ENCODE results near the gene WDR82.

The WDR82 gene

GRCh38 chr3:52278510-52279069 is at the start of gene WDR82:
WDR82 (minus strand) TSS chr3:52278649; CDS start chr3:52278361, 288 bp downstream.
- Histone ChIP-seq H3K27me3 (ENCODE audit: control insufficient read depth, insufficient read depth, low read length) (no peaks in the 10 kb centered on the region), H3K36me3 (ENCODE audit: control insufficient read depth, insufficient read depth, low read length) (no peaks in the 10 kb centered on the region), H3K9me3 (ENCODE audit: control insufficient read depth, low read length) (no peaks in the 10 kb centered on the region), H3K4me1 (ENCODE audit: control insufficient read depth, insufficient read depth, low read length) (peaks cover 18% of the 10 kb centered on the region), H3K9ac (ENCODE audit: low read length) (peak within 1 kb of the TSS; percentile 91), H3K4me3 (ENCODE audit: low read length) (peak within 1 kb of the TSS; percentile 57)

- Histone ChIP-seq H3K9me3 (ENCODE audit: control insufficient read depth, low read length) (no peaks in the 10 kb centered on the region), H3K36me3 (ENCODE audit: control insufficient read depth, insufficient read depth, low read length) (no peaks in the 10 kb centered on the region), H3K27me3 (ENCODE audit: control insufficient read depth, insufficient read depth, low read length) (no peaks in the 10 kb centered on the region), H3K9ac (ENCODE audit: low read length) (no peak overlapping the region), H3K4me1 (ENCODE audit: control insufficient read depth, insufficient read depth, low read length) (no peaks in the 10 kb centered on the region), H3K4me3 (ENCODE audit: low read length) (no peak overlapping the region)
Measured at GRCh38 chr3:52327486-52328290, 49.2 kb upstream of the WDR82 start.

- H3K36me3 ChIP-seq (ENCODE audit: control insufficient read depth, insufficient read depth, low read length) = no peaks in the 10 kb centered on the region
- no peaks in the 10 kb centered on the region for H3K9me3 ChIP-seq (ENCODE audit: control insufficient read depth, low read length)
- no peak overlapping the region for H3K9ac ChIP-seq (ENCODE audit: low read length)
Measured at GRCh38 chr3:52326976-52327375, 48.5 kb upstream of the WDR82 start.

DNA sequence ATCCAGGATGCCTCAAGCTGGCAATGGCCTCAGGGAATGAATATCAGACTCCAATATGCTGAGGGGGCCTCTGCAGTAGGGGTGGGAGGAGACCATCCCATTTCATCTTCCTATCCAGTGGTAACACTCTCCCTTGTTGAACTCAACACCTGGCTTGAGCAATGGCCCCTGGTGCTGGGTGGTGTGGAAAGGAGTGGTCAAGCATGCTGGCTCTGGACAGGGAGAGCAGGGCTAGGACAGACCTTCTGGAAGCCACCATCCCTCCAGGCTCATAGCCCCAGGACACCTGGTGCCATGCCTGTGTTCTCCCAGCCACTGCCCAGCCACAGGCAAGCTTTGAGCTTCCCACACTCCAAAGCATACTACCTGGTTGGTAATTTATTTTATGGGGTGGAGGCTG is 47.2 kb upstream of the WDR82 start:
- Histone ChIP-seq H3K9ac (ENCODE audit: low read length) (no peak overlapping the region), H3K4me1 (ENCODE audit: control insufficient read depth, insufficient read depth, low read length) (no peaks in the 10 kb centered on the region), H3K27me3 (ENCODE audit: control insufficient read depth, insufficient read depth, low read length) (no peaks in the 10 kb centered on the region), H3K4me3 (ENCODE audit: low read length) (no peak overlapping the region), H3K36me3 (ENCODE audit: control insufficient read depth, insufficient read depth, low read length) (no peaks in the 10 kb centered on the region), H3K9me3 (ENCODE audit: control insufficient read depth, low read length) (no peaks in the 10 kb centered on the region)

More at GRCh38 chr3:52326976-52327375, 48.5 kb upstream of the WDR82 start:
- Histone ChIP-seq H3K27me3 (ENCODE audit: control insufficient read depth, insufficient read depth, low read length) (no peaks in the 10 kb centered on the region), H3K4me1 (ENCODE audit: control insufficient read depth, insufficient read depth, low read length) (no peaks in the 10 kb centered on the region), H3K4me3 (ENCODE audit: low read length) (no peak overlapping the region)

- H3K4me3 ChIP-seq (ENCODE audit: low read length) = no peak overlapping the region
- H3K9ac ChIP-seq (ENCODE audit: low read length) = no peak overlapping the region
- no peaks in the 10 kb centered on the region for H3K4me1 ChIP-seq (ENCODE audit: control insufficient read depth, insufficient read depth, low read length)
- H3K36me3 ChIP-seq (ENCODE audit: control insufficient read depth, insufficient read depth, low read length) = no peaks in the 10 kb centered on the region
- H3K9me3 ChIP-seq (ENCODE audit: control insufficient read depth, low read length) = no peaks in the 10 kb centered on the region
- no peaks in the 10 kb centered on the region for H3K27me3 ChIP-seq (ENCODE audit: control insufficient read depth, insufficient read depth, low read length)
Measured at GRCh38 chr3:52324676-52325075, 46.2 kb upstream of the WDR82 start.

DNA sequence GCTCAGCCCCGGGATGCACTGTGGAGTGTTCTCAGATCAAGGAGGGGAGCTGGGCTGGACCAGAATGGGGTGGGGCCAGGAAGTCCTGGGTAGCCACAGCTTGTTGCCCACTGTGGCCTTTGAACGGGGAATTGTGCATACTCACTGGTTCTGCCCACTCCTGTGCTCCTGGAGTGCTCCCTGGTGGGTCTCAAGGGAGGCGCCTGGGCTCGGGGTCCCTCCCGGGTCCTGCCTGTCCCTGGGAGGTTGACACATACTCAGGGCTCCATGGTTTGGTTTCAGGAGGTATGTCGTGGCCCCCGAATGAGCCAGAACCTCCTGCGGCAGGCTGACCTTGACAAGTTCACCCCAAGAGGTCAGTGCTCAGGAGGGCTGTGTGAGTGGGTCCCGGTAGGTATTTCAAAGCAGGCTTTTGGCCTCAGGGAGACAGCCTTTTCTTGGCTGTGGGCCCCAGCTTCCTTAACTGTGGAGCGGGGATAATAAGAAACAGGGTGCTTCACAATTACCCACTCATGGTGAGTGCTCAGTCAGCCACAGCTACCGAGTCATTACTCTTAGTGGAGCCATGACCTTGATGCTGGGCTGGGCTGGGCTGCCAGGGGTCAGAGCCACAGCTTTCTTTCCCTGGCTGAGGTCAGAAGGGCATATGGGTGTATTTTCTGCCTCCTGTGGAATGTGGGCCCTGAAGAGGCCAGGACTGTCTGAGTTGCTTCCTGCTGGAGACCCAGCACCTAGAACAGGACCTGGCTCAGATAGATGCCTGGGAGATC is 45.3 kb upstream of the WDR82 start:
- Histone ChIP-seq H3K9ac (ENCODE audit: low read length) (no peak overlapping the region), H3K4me1 (ENCODE audit: control insufficient read depth, insufficient read depth, low read length) (peaks cover 2% of the 10 kb centered on the region), H3K27me3 (ENCODE audit: control insufficient read depth, insufficient read depth, low read length) (no peaks in the 10 kb centered on the region)

DNA sequence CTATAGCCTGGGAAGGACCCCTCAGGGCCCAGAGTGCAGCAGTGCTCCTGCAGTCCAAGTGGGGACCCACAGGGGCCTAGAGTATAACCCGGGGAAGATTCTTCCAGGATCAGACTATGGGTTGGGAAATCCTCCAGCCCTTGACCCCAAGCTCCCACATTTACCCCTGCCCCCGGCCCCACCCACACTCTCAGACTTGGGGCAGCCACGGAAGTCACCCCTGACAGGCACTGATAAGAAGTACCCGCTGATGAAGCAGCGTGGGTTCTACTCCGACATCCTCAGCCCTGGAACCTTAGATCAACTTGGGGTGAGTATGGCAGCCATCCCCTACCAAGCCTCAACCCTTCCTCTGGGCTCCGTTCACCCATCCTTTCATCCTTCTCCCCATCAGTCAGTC is 44.0 kb upstream of the WDR82 start:
- H3K9ac ChIP-seq (ENCODE audit: low read length) = no peak overlapping the region
- H3K9me3 ChIP-seq (ENCODE audit: control insufficient read depth, low read length) = no peaks in the 10 kb centered on the region
- no peaks in the 10 kb centered on the region for H3K36me3 ChIP-seq (ENCODE audit: control insufficient read depth, insufficient read depth, low read length)
- H3K4me3 ChIP-seq (ENCODE audit: low read length) = no peak overlapping the region
- H3K27me3 ChIP-seq (ENCODE audit: control insufficient read depth, insufficient read depth, low read length) = no peaks in the 10 kb centered on the region
- peaks cover 13% of the 10 kb centered on the region for H3K4me1 ChIP-seq (ENCODE audit: control insufficient read depth, insufficient read depth, low read length)

More for the DNA sequence above, 45.3 kb upstream of the WDR82 start:
- Histone ChIP-seq H3K9me3 (ENCODE audit: control insufficient read depth, low read length) (no peaks in the 10 kb centered on the region), H3K4me3 (ENCODE audit: low read length) (no peak overlapping the region), H3K36me3 (ENCODE audit: control insufficient read depth, insufficient read depth, low read length) (no peaks in the 10 kb centered on the region)

DNA sequence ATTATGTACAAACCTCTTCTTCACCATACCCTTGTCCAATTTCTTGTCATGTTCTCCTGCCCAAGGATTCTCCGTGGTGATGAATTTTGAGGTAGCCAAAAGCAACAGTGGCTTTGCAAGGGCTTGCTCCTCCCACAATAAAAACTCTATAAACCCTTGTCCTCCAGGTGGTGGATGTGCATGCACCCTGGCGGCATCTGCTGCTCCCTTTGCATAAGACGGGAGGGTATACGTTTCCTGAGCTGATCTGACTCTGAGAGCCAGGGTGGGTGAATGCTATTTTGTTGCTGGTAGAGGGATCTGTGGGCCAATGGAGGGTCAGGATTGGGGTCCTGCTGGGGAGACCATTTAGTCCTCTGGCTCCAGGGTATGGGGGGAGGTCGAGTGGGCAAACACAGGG is 43.0 kb upstream of the WDR82 start:
- no peaks in the 10 kb centered on the region for H3K27me3 ChIP-seq (ENCODE audit: control insufficient read depth, insufficient read depth, low read length)
- H3K4me3 ChIP-seq (ENCODE audit: low read length) = no peak overlapping the region

GRCh38 chr3:52319921-52320595 is 41.6 kb upstream of the WDR82 start:
- peaks cover 17% of the 10 kb centered on the region for H3K4me1 ChIP-seq (ENCODE audit: control insufficient read depth, insufficient read depth, low read length)
- no peaks in the 10 kb centered on the region for H3K27me3 ChIP-seq (ENCODE audit: control insufficient read depth, insufficient read depth, low read length)
- no peaks in the 10 kb centered on the region for H3K9me3 ChIP-seq (ENCODE audit: control insufficient read depth, low read length)
- no peaks in the 10 kb centered on the region for H3K36me3 ChIP-seq (ENCODE audit: control insufficient read depth, insufficient read depth, low read length)
- no peak overlapping the region for H3K4me3 ChIP-seq (ENCODE audit: low read length)
- H3K9ac ChIP-seq (ENCODE audit: low read length) = no peak overlapping the region

More for the DNA sequence above, 43.0 kb upstream of the WDR82 start:
- no peaks in the 10 kb centered on the region for H3K9me3 ChIP-seq (ENCODE audit: control insufficient read depth, low read length)
- no peaks in the 10 kb centered on the region for H3K36me3 ChIP-seq (ENCODE audit: control insufficient read depth, insufficient read depth, low read length)
- peaks cover 17% of the 10 kb centered on the region for H3K4me1 ChIP-seq (ENCODE audit: control insufficient read depth, insufficient read depth, low read length)
- no peak overlapping the region for H3K9ac ChIP-seq (ENCODE audit: low read length)

DNA sequence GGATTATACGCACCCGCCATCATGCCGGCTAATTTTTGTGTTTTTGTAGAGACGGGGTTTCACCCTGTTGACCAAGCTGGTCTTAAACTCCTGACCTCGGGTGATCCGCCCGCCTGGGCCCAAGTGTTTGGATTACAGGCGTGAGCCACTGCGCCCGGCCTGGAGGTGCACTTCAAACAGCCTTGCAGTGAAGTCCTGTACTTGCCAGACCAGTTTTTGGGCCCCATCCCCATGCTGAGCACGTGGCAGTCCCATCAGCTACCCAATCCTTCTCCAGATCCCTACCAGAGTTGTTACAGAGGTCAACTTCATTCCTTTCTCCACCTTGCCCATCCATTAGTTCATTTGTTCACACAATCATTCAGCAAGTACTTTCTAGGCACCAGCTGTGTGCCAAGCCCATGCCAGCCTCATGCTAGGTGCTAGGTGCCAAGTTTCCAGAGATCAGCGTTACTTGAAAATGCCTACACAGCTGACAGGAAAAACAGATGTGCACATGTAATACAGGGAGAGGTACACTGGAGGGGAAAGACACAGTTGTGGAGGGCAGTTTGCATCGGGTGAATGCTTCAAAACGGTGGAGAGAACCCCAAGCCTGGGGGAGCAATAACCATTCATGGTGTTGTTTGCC is 39.9 kb upstream of the WDR82 start:
- H3K4me3 ChIP-seq (ENCODE audit: low read length) = no peak overlapping the region
- H3K9me3 ChIP-seq (ENCODE audit: control insufficient read depth, low read length) = no peaks in the 10 kb centered on the region
- no peaks in the 10 kb centered on the region for H3K36me3 ChIP-seq (ENCODE audit: control insufficient read depth, insufficient read depth, low read length)
- no peak overlapping the region for H3K9ac ChIP-seq (ENCODE audit: low read length)
- no peaks in the 10 kb centered on the region for H3K27me3 ChIP-seq (ENCODE audit: control insufficient read depth, insufficient read depth, low read length)
- H3K4me1 ChIP-seq (ENCODE audit: control insufficient read depth, insufficient read depth, low read length) = peaks cover 27% of the 10 kb centered on the region

DNA sequence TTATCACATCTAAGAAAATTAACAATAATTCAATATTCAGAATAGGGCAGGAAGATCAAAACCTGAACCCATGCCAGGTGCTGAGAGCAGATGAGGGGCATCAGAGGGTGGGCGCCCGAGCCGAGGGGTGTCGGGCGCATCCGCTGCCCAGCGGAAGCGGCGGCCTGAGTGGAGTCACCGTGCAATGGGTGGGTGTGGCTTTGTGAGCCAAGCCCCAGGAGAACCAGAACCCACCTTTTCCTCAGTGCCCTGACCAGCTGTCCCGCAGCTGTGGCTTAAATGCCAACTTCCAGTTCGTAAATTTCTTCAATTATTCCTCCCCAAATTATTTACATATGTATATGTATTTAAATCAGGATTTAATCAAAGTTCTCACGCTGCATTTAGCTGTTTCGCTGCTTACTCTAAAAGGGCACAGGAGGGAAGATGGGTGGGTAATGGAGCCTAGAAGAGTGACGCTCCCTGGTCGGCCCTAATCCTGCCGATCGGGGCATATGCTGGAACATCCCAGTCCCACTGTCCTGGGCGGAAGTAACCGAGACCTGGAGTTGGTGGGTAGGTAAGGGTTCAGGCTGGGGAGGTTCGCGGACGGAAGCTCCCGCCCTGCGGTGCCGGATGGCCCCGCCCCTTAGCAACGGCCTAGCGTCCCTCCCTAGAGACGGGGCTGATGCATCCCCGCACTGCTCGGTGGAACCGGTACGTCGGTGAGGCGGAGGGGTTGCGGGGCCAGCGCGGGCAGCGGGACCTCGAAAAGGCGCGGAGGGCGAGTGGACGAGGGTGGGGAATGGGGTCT is 39.0 kb upstream of the WDR82 start:
- peaks cover 29% of the 10 kb centered on the region for H3K4me1 ChIP-seq (ENCODE audit: control insufficient read depth, insufficient read depth, low read length)
- no peaks in the 10 kb centered on the region for H3K9me3 ChIP-seq (ENCODE audit: control insufficient read depth, low read length)
- H3K27me3 ChIP-seq (ENCODE audit: control insufficient read depth, insufficient read depth, low read length) = no peaks in the 10 kb centered on the region
- H3K4me3 ChIP-seq (ENCODE audit: low read length) = no peak overlapping the region
- H3K36me3 ChIP-seq (ENCODE audit: control insufficient read depth, insufficient read depth, low read length) = no peaks in the 10 kb centered on the region
- H3K9ac ChIP-seq (ENCODE audit: low read length) = peak overlapping the region; percentile 58
